ENCODE measurements around the gene CXCL14. TPM values are rescaled to one million over a fixed set of nuclear protein-coding genes. Genes with fewer than 3 reads are reported as not detected.

Gene CXCL14
- total RNA-seq, 2 experiments from 2014 or later: not detected

- no peak for ATAC-seq
- ChIA-PET POLR2A (no interaction called here), CTCF (interaction anchor here (0.7 to 1.8 kb wide), 4 partner anchors 10 to 79 kb away, joined by 3 to 12 read pairs (median 5); no protein-coding TSS in a partner anchor)
- intact Hi-C loops (cut with DNase I, micrococcal nuclease): loop anchor here (5.0 kb wide), 2 partner anchors 50 to 515 kb away; no protein-coding TSS in a partner anchor
- Mint-ChIP-seq H3K4me1 (peaks cover 9% of the 10 kb centered on the region), H3K36me3 (ENCODE audit: low read depth) (no peaks in the 10 kb centered on the region), H3K27ac (no peak overlapping the region), H3K27me3 (peaks cover 75% of the 10 kb centered on the region), H3K9me3 (ENCODE audit: low read depth) (no peaks in the 10 kb centered on the region), H3K4me3 (no peak overlapping the region)
- DNase-seq: no peak
These were observed 36.8 kb downstream of the CXCL14 start for GRCh38 chr5:135541807-135542502.

- CTCF ChIA-PET: interaction anchor here (0.6 to 2.2 kb wide), 4 partner anchors 12 to 109 kb away, joined by 3 to 11 read pairs (median 4); no protein-coding TSS in a partner anchor
These were observed 39.3 kb downstream of the CXCL14 start for GRCh38 chr5:135539430-135540005.

DNA sequence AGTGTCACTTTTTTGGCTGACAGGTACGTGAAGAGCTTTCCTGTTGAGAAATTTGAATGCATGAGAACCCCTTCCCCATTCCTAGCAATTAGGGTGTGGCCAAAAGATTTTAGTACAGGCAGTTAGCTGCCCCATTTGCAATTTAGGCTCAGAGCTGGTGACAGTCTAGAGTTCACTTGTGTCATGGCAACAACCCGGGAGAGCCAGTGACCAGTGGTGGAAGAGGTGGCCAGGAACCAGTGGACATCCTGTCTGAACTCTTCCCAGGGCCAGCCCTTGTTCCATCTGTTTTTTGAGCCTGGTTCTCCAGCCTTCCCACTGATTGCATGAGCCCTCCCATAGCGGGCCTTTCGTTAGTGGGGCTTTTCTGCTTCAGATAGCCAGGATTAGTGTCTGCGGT lies 40.5 kb downstream of the CXCL14 start:
- no peaks in the 10 kb centered on the region for H3K36me3 Mint-ChIP-seq (ENCODE audit: low read depth)
- intact Hi-C loops (cut with DNase I, micrococcal nuclease): no loop called here
- peaks cover 76% of the 10 kb centered on the region for H3K27me3 Mint-ChIP-seq
- H3K27ac Mint-ChIP-seq: no peak overlapping the region
- DNase-seq: no peak
- H3K4me3 Mint-ChIP-seq: no peak overlapping the region
- CTCF ChIA-PET: interaction anchor here (2.1 to 2.4 kb wide), 2 partner anchors 27 to 72 kb away, joined by 6 to 11 read pairs; no protein-coding TSS in a partner anchor
- no peak for ATAC-seq
- no peaks in the 10 kb centered on the region for H3K9me3 Mint-ChIP-seq (ENCODE audit: low read depth)
- H3K4me1 Mint-ChIP-seq: peaks cover 12% of the 10 kb centered on the region
- POLR2A ChIA-PET: no interaction called here

More at GRCh38 chr5:135539430-135540005, 39.3 kb downstream of the CXCL14 start:
- intact Hi-C loops (cut with DNase I, micrococcal nuclease): loop anchor here (5.0 kb wide), 2 partner anchors 47 to 512 kb away; no protein-coding TSS in a partner anchor
- Mint-ChIP-seq H3K4me1 (peaks cover 16% of the 10 kb centered on the region), H3K36me3 (ENCODE audit: low read depth) (no peaks in the 10 kb centered on the region), H3K9me3 (ENCODE audit: low read depth) (no peaks in the 10 kb centered on the region), H3K4me3 (no peak overlapping the region), H3K27ac (no peak overlapping the region), H3K27me3 (peaks cover 70% of the 10 kb centered on the region)
- DNase-seq (no peak), ATAC-seq (no peak)
- POLR2A ChIA-PET: no interaction called here

GRCh38 chr5:135537745-135538144 lies 41.0 kb downstream of the CXCL14 start:
- intact Hi-C loops (cut with DNase I, micrococcal nuclease): no loop called here
- CTCF ChIA-PET: interaction anchor here (0.7 to 2.4 kb wide), 3 partner anchors 14 to 72 kb away, joined by 3 to 11 read pairs (median 6); no protein-coding TSS in a partner anchor

GRCh38 chr5:135537271-135537670 lies 41.5 kb downstream of the CXCL14 start:
- H3K27ac Mint-ChIP-seq: no peak overlapping the region
- H3K36me3 Mint-ChIP-seq (ENCODE audit: low read depth): no peaks in the 10 kb centered on the region
- intact Hi-C loops (cut with DNase I, micrococcal nuclease): no loop called here
- ChIA-PET CTCF (interaction anchor here (0.6 to 2.4 kb wide), 4 partner anchors 15 to 71 kb away, joined by 3 to 11 read pairs (median 5); no protein-coding TSS in a partner anchor), POLR2A (no interaction called here)
- no peak for DNase-seq
- no peak for ATAC-seq
- H3K27me3 Mint-ChIP-seq: peaks cover 74% of the 10 kb centered on the region
- no peak overlapping the region for H3K4me3 Mint-ChIP-seq
- no peaks in the 10 kb centered on the region for H3K9me3 Mint-ChIP-seq (ENCODE audit: low read depth)
- H3K4me1 Mint-ChIP-seq: peaks cover 8% of the 10 kb centered on the region

More at GRCh38 chr5:135537745-135538144, 41.0 kb downstream of the CXCL14 start:
- H3K9me3 Mint-ChIP-seq (ENCODE audit: low read depth): no peaks in the 10 kb centered on the region
- no peak overlapping the region for H3K27ac Mint-ChIP-seq
- H3K4me1 Mint-ChIP-seq: peaks cover 8% of the 10 kb centered on the region
- no peaks in the 10 kb centered on the region for H3K36me3 Mint-ChIP-seq (ENCODE audit: low read depth)
- POLR2A ChIA-PET: no interaction called here
- ATAC-seq (no peak), DNase-seq (no peak)
- H3K27me3 Mint-ChIP-seq: peaks cover 72% of the 10 kb centered on the region
- no peak overlapping the region for H3K4me3 Mint-ChIP-seq

- intact Hi-C loops (cut with DNase I, micrococcal nuclease): loop anchor here in 1 of 2 experiments (2.0 kb wide), 1 partner anchor 45 kb away; no protein-coding TSS in a partner anchor
- H3K9me3 Mint-ChIP-seq (ENCODE audit: low read depth): no peaks in the 10 kb centered on the region
- peaks cover 8% of the 10 kb centered on the region for H3K4me1 Mint-ChIP-seq
- H3K4me3 Mint-ChIP-seq: no peak within 1 kb of the TSS
- DNase-seq (peak; percentile 16), ATAC-seq (no peak)
- POLR2A ChIA-PET: no interaction called here
- H3K27me3 Mint-ChIP-seq: peaks cover 70% of the 10 kb centered on the region
- CTCF ChIA-PET: interaction anchor here (2.4 kb wide), 1 partner anchor 70 kb away, joined by 11 read pairs; no protein-coding TSS in a partner anchor
- no peak within 1 kb of the TSS for H3K27ac Mint-ChIP-seq
- no peaks in the 10 kb centered on the region for H3K36me3 Mint-ChIP-seq (ENCODE audit: low read depth)
These were observed 42.7 kb downstream of the CXCL14 start, which contains the start of gene NEUROG1 for GRCh38 chr5:135535820-135536801. TSS of gene NEUROG1 (minus strand) at chr5:135535964. CDS start at chr5:135535690, 274 bp downstream.

DNA sequence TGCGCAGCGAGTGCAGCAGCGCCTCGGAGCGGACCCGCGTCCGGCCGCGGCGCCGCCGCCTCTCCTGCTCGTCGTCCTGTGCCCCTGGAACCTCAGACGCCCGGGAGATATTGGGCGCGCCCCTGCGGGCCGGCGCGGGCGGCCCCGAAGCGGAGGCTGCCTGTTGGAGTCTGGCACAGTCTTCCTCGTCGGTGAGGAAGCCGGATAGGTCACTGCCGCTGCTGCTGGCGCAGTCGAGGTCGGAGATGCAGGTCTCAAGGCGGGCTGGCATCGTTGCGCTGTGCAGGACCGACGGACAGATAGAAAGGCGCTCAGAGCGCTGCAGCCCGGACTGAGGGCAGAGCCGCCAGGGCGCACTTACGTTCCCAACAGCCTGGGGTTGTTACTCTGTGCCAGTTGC lies 43.4 kb downstream of the CXCL14 start:
- intact Hi-C loops (cut with DNase I, micrococcal nuclease): loop anchor here in 1 of 2 experiments (2.0 kb wide), 1 partner anchor 45 kb away; no protein-coding TSS in a partner anchor
- ATAC-seq (no peak), DNase-seq (no peak)
- ChIA-PET POLR2A (no interaction called here), CTCF (no interaction called here)
- H3K27ac Mint-ChIP-seq: no peak overlapping the region
- H3K4me3 Mint-ChIP-seq: no peak overlapping the region
- H3K4me1 Mint-ChIP-seq: peaks cover 8% of the 10 kb centered on the region
- H3K9me3 Mint-ChIP-seq (ENCODE audit: low read depth): no peaks in the 10 kb centered on the region
- H3K27me3 Mint-ChIP-seq: peaks cover 70% of the 10 kb centered on the region
- H3K36me3 Mint-ChIP-seq (ENCODE audit: low read depth): no peaks in the 10 kb centered on the region

GRCh38 chr5:135534609-135535419 lies 44.0 kb downstream of the CXCL14 start:
- H3K9me3 Mint-ChIP-seq (ENCODE audit: low read depth): no peaks in the 10 kb centered on the region
- no peak overlapping the region for H3K4me3 Mint-ChIP-seq
- DNase-seq: peak; percentile 25
- peaks cover 8% of the 10 kb centered on the region for H3K4me1 Mint-ChIP-seq
- ChIA-PET POLR2A (no interaction called here), CTCF (interaction anchor here (2.7 kb wide), 1 partner anchor 17 kb away, joined by 15 read pairs; no protein-coding TSS in a partner anchor)
- ATAC-seq: no peak
- H3K36me3 Mint-ChIP-seq (ENCODE audit: low read depth): no peaks in the 10 kb centered on the region
- H3K27me3 Mint-ChIP-seq: peaks cover 72% of the 10 kb centered on the region
- H3K27ac Mint-ChIP-seq: no peak overlapping the region
- intact Hi-C loops (cut with DNase I, micrococcal nuclease): loop anchor here in 1 of 2 experiments (2.0 kb wide), 1 partner anchor 44 kb away; no protein-coding TSS in a partner anchor

GRCh38 chr5:135533794-135534193 lies 45.0 kb downstream of the CXCL14 start:
- ChIA-PET POLR2A (no interaction called here), CTCF (interaction anchor here (1.2 to 2.7 kb wide), 5 partner anchors 18 to 67 kb away, joined by 3 to 15 read pairs (median 4); no protein-coding TSS in a partner anchor)
- Mint-ChIP-seq H3K9me3 (ENCODE audit: low read depth) (no peaks in the 10 kb centered on the region), H3K27me3 (peaks cover 66% of the 10 kb centered on the region), H3K36me3 (ENCODE audit: low read depth) (no peaks in the 10 kb centered on the region), H3K27ac (no peak overlapping the region), H3K4me3 (no peak overlapping the region), H3K4me1 (peaks cover 8% of the 10 kb centered on the region)
- intact Hi-C loops (cut with DNase I, micrococcal nuclease): loop anchor here in 1 of 2 experiments (2.0 kb wide), 1 partner anchor 43 kb away; no protein-coding TSS in a partner anchor
- DNase-seq: no peak
- no peak for ATAC-seq

DNA sequence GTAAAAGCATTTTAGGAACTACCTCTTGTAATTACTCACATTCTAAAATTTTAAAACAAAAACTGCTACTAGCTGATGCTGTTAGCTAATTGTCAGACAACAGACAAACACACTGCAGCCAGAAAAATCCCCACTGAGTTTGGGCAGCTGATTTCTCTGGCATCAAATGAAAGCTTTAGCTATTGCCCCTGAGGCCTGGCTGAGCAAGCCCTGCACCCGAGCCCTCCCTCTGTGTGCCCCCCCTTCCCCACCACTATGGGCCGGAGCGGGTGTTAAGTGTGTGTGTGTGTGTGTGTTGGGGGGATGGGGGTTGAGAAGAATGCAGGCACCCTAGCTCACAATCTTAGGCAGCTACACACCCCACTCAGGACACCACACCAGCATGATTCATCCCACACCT lies 45.5 kb downstream of the CXCL14 start:
- peaks cover 8% of the 10 kb centered on the region for H3K4me1 Mint-ChIP-seq
- POLR2A ChIA-PET: interaction anchor here (0.7 kb wide), 1 partner anchor 19 kb away, joined by 3 read pairs; no protein-coding TSS in a partner anchor
- peaks cover 63% of the 10 kb centered on the region for H3K27me3 Mint-ChIP-seq
- no peak for DNase-seq
- no peak for ATAC-seq
- CTCF ChIA-PET: interaction anchor here (0.5 to 2.7 kb wide), 6 partner anchors 18 to 76 kb away, joined by 3 to 15 read pairs (median 4); no protein-coding TSS in a partner anchor
- no peaks in the 10 kb centered on the region for H3K9me3 Mint-ChIP-seq (ENCODE audit: low read depth)
- no peak overlapping the region for H3K4me3 Mint-ChIP-seq
- H3K27ac Mint-ChIP-seq: no peak overlapping the region
- intact Hi-C loops (cut with DNase I, micrococcal nuclease): no loop called here
- no peaks in the 10 kb centered on the region for H3K36me3 Mint-ChIP-seq (ENCODE audit: low read depth)

Data from activated CD4-positive, alpha-beta T cell treated with anti-CD3 and anti-CD28 coated beads for 36 hours (primary cell).